Activated naive CD4-positive, alpha-beta T cell treated with anti-CD3 and anti-CD28 coated beads, Interleukin-2, amount 10 ng/mL, durations not matched to agents 7 days and 5 days (primary cell): ENCODE results near the gene CDH23.

Source experiments
- CTCF ChIA-PET: fragments of 350-600 bp; sonication (Branson Sonifier 250); formaldehyde crosslinking; loops from one replicate; lab custom pipeline; 2021; ENCODE audit warnings: antibody characterized with exemption; lab: Charles Lee
- DNase-seq: peaks from one replicate; pipeline ENCODE4 v3.0.0-alpha.2; 2020
- H3K27ac Mint-ChIP-seq: one replicate; pipeline ENCODE4 v1.8.0; 2021; ENCODE audit warnings: mild to moderate bottlenecking, moderate library complexity, mixed read lengths
- H3K27me3 Mint-ChIP-seq: one replicate; pipeline ENCODE4 v1.8.0; 2021; ENCODE audit warnings: mild to moderate bottlenecking, mixed read lengths
- H3K36me3 Mint-ChIP-seq: one replicate; pipeline ENCODE4 v1.8.0; 2021; ENCODE audit warnings: mixed read lengths
- H3K4me1 Mint-ChIP-seq: one replicate; pipeline ENCODE4 v1.8.0; 2021; ENCODE audit warnings: mixed read lengths
- H3K4me3 Mint-ChIP-seq: one replicate; pipeline ENCODE4 v1.8.0; 2021; ENCODE audit warnings: mild to moderate bottlenecking, moderate library complexity, mixed read lengths
- H3K9me3 Mint-ChIP-seq: one replicate; pipeline ENCODE4 v1.8.0; 2021; ENCODE audit warnings: mixed read lengths

Gene CDH23

GRCh38 chr10:71378336-71379117 lies 18.2 kb upstream of the CDH23 start:
- Mint-ChIP-seq H3K27ac (no peak overlapping the region), H3K27me3 (peaks cover 18% of the 10 kb centered on the region), H3K9me3 (no peaks in the 10 kb centered on the region), H3K4me3 (no peak overlapping the region), H3K36me3 (no peaks in the 10 kb centered on the region), H3K4me1 (peaks cover 13% of the 10 kb centered on the region)
- no peak for DNase-seq
- CTCF ChIA-PET: interaction anchor here (0.7 to 3.0 kb wide), 6 partner anchors 24 to 330 kb away, joined by 3 to 12 read pairs (median 3); partner anchors contain the start of gene SLC29A3

- peaks cover 13% of the 10 kb centered on the region for H3K4me1 Mint-ChIP-seq
- no peak overlapping the region for H3K27ac Mint-ChIP-seq
- no peak overlapping the region for H3K4me3 Mint-ChIP-seq
- no peaks in the 10 kb centered on the region for H3K36me3 Mint-ChIP-seq
- no peak for DNase-seq
- H3K27me3 Mint-ChIP-seq: peaks cover 15% of the 10 kb centered on the region
- CTCF ChIA-PET: interaction anchor here (1.1 to 3.0 kb wide), 2 partner anchors 60 to 63 kb away, joined by 4 to 12 read pairs; partner anchors contain the start of gene SLC29A3
- no peaks in the 10 kb centered on the region for H3K9me3 Mint-ChIP-seq
Measured at GRCh38 chr10:71379118-71379766, 17.5 kb upstream of the CDH23 start.

GRCh38 chr10:71380841-71381240 lies 15.9 kb upstream of the CDH23 start:
- H3K27ac Mint-ChIP-seq: no peak overlapping the region
- no peak for DNase-seq
- no peaks in the 10 kb centered on the region for H3K36me3 Mint-ChIP-seq
- H3K4me3 Mint-ChIP-seq: no peak overlapping the region
- H3K27me3 Mint-ChIP-seq: peaks cover 11% of the 10 kb centered on the region
- no peaks in the 10 kb centered on the region for H3K9me3 Mint-ChIP-seq
- H3K4me1 Mint-ChIP-seq: peaks cover 10% of the 10 kb centered on the region
- CTCF ChIA-PET: interaction anchor here (1.2 to 6.2 kb wide), 4 partner anchors 9 to 327 kb away, joined by 4 to 50 read pairs (median 6); no protein-coding TSS in a partner anchor

- Mint-ChIP-seq H3K27me3 (peaks cover 18% of the 10 kb centered on the region), H3K9me3 (no peaks in the 10 kb centered on the region), H3K4me3 (no peak overlapping the region), H3K27ac (no peak overlapping the region), H3K4me1 (peaks cover 6% of the 10 kb centered on the region), H3K36me3 (no peaks in the 10 kb centered on the region)
- DNase-seq: no peak
- CTCF ChIA-PET: interaction anchor here (1.2 to 6.2 kb wide), 4 partner anchors 10 to 327 kb away, joined by 4 to 50 read pairs (median 6); no protein-coding TSS in a partner anchor
Measured at GRCh38 chr10:71381611-71382010, 15.1 kb upstream of the CDH23 start.

- peaks cover 20% of the 10 kb centered on the region for H3K27me3 Mint-ChIP-seq
- H3K4me1 Mint-ChIP-seq: peaks cover 6% of the 10 kb centered on the region
Measured at GRCh38 chr10:71382028-71382427, 14.7 kb upstream of the CDH23 start.

GRCh38 chr10:71382757-71383156 lies 14.0 kb upstream of the CDH23 start:
- Mint-ChIP-seq H3K4me1 (peaks cover 1% of the 10 kb centered on the region), H3K9me3 (no peaks in the 10 kb centered on the region), H3K4me3 (no peak overlapping the region), H3K36me3 (no peaks in the 10 kb centered on the region), H3K27ac (no peak overlapping the region), H3K27me3 (peaks cover 18% of the 10 kb centered on the region)
- no peak for DNase-seq
- CTCF ChIA-PET: interaction anchor here (1.0 to 6.2 kb wide), 5 partner anchors 11 to 316 kb away, joined by 3 to 50 read pairs (median 3); partner anchors contain the start of gene SLC29A3

More at GRCh38 chr10:71382028-71382427, 14.7 kb upstream of the CDH23 start:
- Mint-ChIP-seq H3K27ac (no peak overlapping the region), H3K4me3 (no peak overlapping the region), H3K36me3 (no peaks in the 10 kb centered on the region), H3K9me3 (no peaks in the 10 kb centered on the region)
- CTCF ChIA-PET: interaction anchor here (1.0 to 6.2 kb wide), 4 partner anchors 11 to 317 kb away, joined by 3 to 50 read pairs (median 5); partner anchors contain the start of gene SLC29A3
- no peak for DNase-seq

- H3K4me3 Mint-ChIP-seq: no peak overlapping the region
- CTCF ChIA-PET: interaction anchor here (0.6 to 6.2 kb wide), 18 partner anchors 8 to 477 kb away, joined by 3 to 50 read pairs (median 4); no protein-coding TSS in a partner anchor
- no peaks in the 10 kb centered on the region for H3K9me3 Mint-ChIP-seq
- no peak overlapping the region for H3K27ac Mint-ChIP-seq
- no peaks in the 10 kb centered on the region for H3K36me3 Mint-ChIP-seq
- DNase-seq: peak; percentile 81
- peaks cover 21% of the 10 kb centered on the region for H3K27me3 Mint-ChIP-seq
- H3K4me1 Mint-ChIP-seq: no peaks in the 10 kb centered on the region
Measured at GRCh38 chr10:71383972-71384687, 12.6 kb upstream of the CDH23 start.

- no peaks in the 10 kb centered on the region for H3K36me3 Mint-ChIP-seq
- no peak overlapping the region for H3K4me3 Mint-ChIP-seq
- H3K27ac Mint-ChIP-seq: no peak overlapping the region
- DNase-seq: no peak
- peaks cover 56% of the 10 kb centered on the region for H3K27me3 Mint-ChIP-seq
- no peaks in the 10 kb centered on the region for H3K9me3 Mint-ChIP-seq
- no peaks in the 10 kb centered on the region for H3K4me1 Mint-ChIP-seq
- CTCF ChIA-PET: interaction anchor here (0.6 kb wide), 1 partner anchor 90 kb away, joined by 4 read pairs; no protein-coding TSS in a partner anchor
Measured at GRCh38 chr10:71388171-71388570, 8.5 kb upstream of the CDH23 start.

GRCh38 chr10:71388583-71389310 lies 8.0 kb upstream of the CDH23 start:
- no peaks in the 10 kb centered on the region for H3K36me3 Mint-ChIP-seq
- no peak overlapping the region for H3K4me3 Mint-ChIP-seq
- no peaks in the 10 kb centered on the region for H3K4me1 Mint-ChIP-seq
- CTCF ChIA-PET: no interaction called here
- no peak for DNase-seq
- H3K27me3 Mint-ChIP-seq: peaks cover 62% of the 10 kb centered on the region
- H3K9me3 Mint-ChIP-seq: no peaks in the 10 kb centered on the region
- no peak overlapping the region for H3K27ac Mint-ChIP-seq

GRCh38 chr10:71389768-71390460 lies 6.8 kb upstream of the CDH23 start:
- CTCF ChIA-PET: interaction anchor here (1.3 kb wide), 1 partner anchor 318 kb away, joined by 3 read pairs; no protein-coding TSS in a partner anchor
- no peaks in the 10 kb centered on the region for H3K36me3 Mint-ChIP-seq
- H3K27me3 Mint-ChIP-seq: peaks cover 72% of the 10 kb centered on the region

GRCh38 chr10:71390461-71390835 lies 6.3 kb upstream of the CDH23 start:
- H3K27ac Mint-ChIP-seq: no peak overlapping the region
- H3K36me3 Mint-ChIP-seq: no peaks in the 10 kb centered on the region
- H3K27me3 Mint-ChIP-seq: peaks cover 76% of the 10 kb centered on the region
- DNase-seq: no peak
- no peaks in the 10 kb centered on the region for H3K4me1 Mint-ChIP-seq
- H3K9me3 Mint-ChIP-seq: no peaks in the 10 kb centered on the region
- H3K4me3 Mint-ChIP-seq: no peak overlapping the region
- CTCF ChIA-PET: interaction anchor here (0.8 to 1.3 kb wide), 3 partner anchors 60 to 318 kb away, joined by 3 to 5 read pairs (median 3); no protein-coding TSS in a partner anchor

More at GRCh38 chr10:71389768-71390460, 6.8 kb upstream of the CDH23 start:
- H3K9me3 Mint-ChIP-seq: no peaks in the 10 kb centered on the region
- H3K27ac Mint-ChIP-seq: no peak overlapping the region
- DNase-seq: no peak
- H3K4me3 Mint-ChIP-seq: no peak overlapping the region
- H3K4me1 Mint-ChIP-seq: no peaks in the 10 kb centered on the region

GRCh38 chr10:71390921-71391690 lies 5.6 kb upstream of the CDH23 start:
- Mint-ChIP-seq H3K27me3 (peaks cover 78% of the 10 kb centered on the region), H3K9me3 (no peaks in the 10 kb centered on the region), H3K4me3 (no peak overlapping the region), H3K4me1 (peaks cover 2% of the 10 kb centered on the region), H3K27ac (peak overlapping the region; percentile 20), H3K36me3 (no peaks in the 10 kb centered on the region)
- CTCF ChIA-PET: interaction anchor here (0.8 to 1.3 kb wide), 3 partner anchors 60 to 317 kb away, joined by 3 to 5 read pairs (median 3); no protein-coding TSS in a partner anchor
- no peak for DNase-seq
